ENCODE measurements around the gene RARG. TPM values are rescaled to one million over a fixed set of nuclear protein-coding genes. Genes with fewer than 3 reads are reported as not detected.

RARG gene
- total and polyA plus RNA-seq, 2 of the 8 experiments (the other 6 are each of a cell fraction or from before 2014, with no cell fraction given) = 68.6 to 68.9 TPM

- Histone ChIP-seq H2AK5ac (ENCODE audit: low read depth, low read length) (no peak overlapping the region), H3K4ac (replicated peaks; ENCODE audit: insufficient read length, low read depth, low read length) (no peak overlapping the region), H3K4me2 (ENCODE audit: insufficient read depth in 1 of 2, low read depth in 2 of 2, low read length in 2 of 2) (peak overlapping the region; percentile 78 to 79; a peak in 3 of 4 replicates), H3K18ac (ENCODE audit: extremely low read depth, low read length) (no peak overlapping the region), H3K79me2 (ENCODE audit: control insufficient read depth in 1 of 2, insufficient read depth in 2 of 2, low read length in 2 of 2) (peaks cover 0 to 17% of the 10 kb centered on the region in 2 experiments; a peak in 2 of 4 replicates), H2BK12ac (ENCODE audit: low read depth, low read length) (no peak overlapping the region), H3K4me1 (replicated peaks in 1 of 4; ENCODE audit: control insufficient read depth in 3 of 4, insufficient read depth in 4 of 4, low read length in 3 of 4) (peaks cover 3 to 11% (median 5%) of the 10 kb centered on the region in 4 experiments; a peak in 5 of 7 replicates), H4K5ac (ENCODE audit: insufficient read length, low read depth, low read length) (no peak overlapping the region), H3K56ac (replicated peaks; ENCODE audit: insufficient read length, low read depth, low read length) (no peak overlapping the region), H3K27me3 (replicated peaks in 1 of 4; ENCODE audit: control insufficient read depth in 3 of 4, extremely low read depth in 1 of 4, insufficient read depth in 3 of 4, low read length in 3 of 4) (peaks cover 0 to 2% (median 0%) of the 10 kb centered on the region in 4 experiments; a peak in 1 of 7 replicates), H3K23ac (ENCODE audit: insufficient read length) (no peak overlapping the region), H3K14ac (ENCODE audit: insufficient read length) (no peak overlapping the region), H2BK15ac (ENCODE audit: low read length) (no peak overlapping the region), H3K9ac (replicated peaks in 1 of 4; ENCODE audit: extremely low read depth in 1 of 4, low read depth in 3 of 4, low read length in 3 of 4) (no peak overlapping the region), H3K4me3 (ENCODE audit: extremely low read depth in 1 of 4, insufficient read depth in 2 of 4, low read depth in 3 of 4, low read length in 4 of 4) (peak overlapping the region; percentile 82 to 97 (median 90); a peak in 5 of 8 replicates), H4K20me1 (replicated peaks in 1 of 2; ENCODE audit: control insufficient read depth in 1 of 2, insufficient read depth in 2 of 2, low read length in 2 of 2) (peaks cover 3 to 4% of the 10 kb centered on the region in 2 experiments), H4K8ac (ENCODE audit: extremely low read depth, insufficient read depth, low read length) (no peak overlapping the region), H2BK20ac (ENCODE audit: low read length) (no peak overlapping the region), H3K36me3 (ENCODE audit: control insufficient read depth in 2 of 4, insufficient read depth in 4 of 4, low read length in 3 of 4) (peaks cover 6 to 18% (median 11%) of the 10 kb centered on the region in 4 experiments; a peak in 5 of 8 replicates), H2AFZ (ENCODE audit: low read length) (no peak overlapping the region; the same call in 1 of the 2 replicates), H2BK5ac (ENCODE audit: low read depth, low read length) (no peak overlapping the region), H4K91ac (replicated peaks; ENCODE audit: insufficient read length, low read length) (no peak overlapping the region), H2BK120ac (replicated peaks; ENCODE audit: low read depth, low read length) (no peak overlapping the region), H3K9me3 (ENCODE audit: insufficient read depth in 2 of 2, low read depth in 1 of 2, low read length in 1 of 2) (no peaks in the 10 kb centered on the region), H3K23me2 (ENCODE audit: low read depth, low read length) (peaks cover 5% of the 10 kb centered on the region; the same call in 1 of the 2 replicates), H3K79me1 (ENCODE audit: low read depth, low read length) (peaks cover 16% of the 10 kb centered on the region), H3K27ac (ENCODE audit: low read depth, low read length) (no peak overlapping the region)
- POLR2A ChIA-PET (ENCODE audit: partially characterized antibody) = interaction anchor here (0.6 to 9.3 kb wide), 24 partner anchors 9 to 322 kb away, joined by 3 to 113 read pairs (median 4); partner anchors contain the start of genes AAAS and PFDN5
- CTCF ChIA-PET (ENCODE audit: partially characterized antibody) = interaction anchor here (0.6 to 23.0 kb wide), 28 partner anchors 9 to 219 kb away, joined by 3 to 654 read pairs (median 5); partner anchors contain the start of genes AAAS, CSAD, MYG1 and PFDN5
- DNase-seq (ENCODE audit: low read depth in 1 of 2, low spot score in 2 of 2) = no peak
- FAIRE-seq = no peak
- 77% methylated on average over 18 of the region's 18 CpGs; no CpG with 5 or more reads in 1 of the 2 experiments for WGBS, 2 experiments (ENCODE audit: extremely low coverage in 1 of 2, insufficient coverage in 1 of 2, insufficient read length in 1 of 2, insufficient replicate concordance in 2 of 2, low coverage in 1 of 2, low lambda C conversion rate in 2 of 2, missing lambda C conversion rate in 1 of 2)
- TF ChIP-seq MAFK (IDR thresholded peaks at IDR 0.05; ENCODE audit: low read depth, low read length) = no peak
These were observed 35.4 kb upstream of the RARG start for GRCh38 chr12:53267306-53267998.
